ENCODE measurements around the gene IRGQ. TPM values are rescaled to one million over a fixed set of nuclear protein-coding genes. Genes with fewer than 3 reads are reported as not detected.
"Not testable (repeated sequence)": the region's sequence is repeated elsewhere in the genome, so short reads cannot be mapped to it uniquely, and the experiment has no call there.

IRGQ gene
- total RNA-seq, 1 experiment from 2014 or later: 34.2 TPM

GRCh38 chr19:43592800-43593350, 3.1 kb downstream of the IRGQ start:
- intact Hi-C loops (cut with micrococcal nuclease; ENCODE audit: unreplicated experiment): no loop called here
- no peak for DNase-seq
- Mint-ChIP-seq H3K9me3 (ENCODE audit: low read depth, unreplicated experiment) (no peaks in the 10 kb centered on the region), H3K36me3 (ENCODE audit: insufficient read depth, unreplicated experiment) (peaks cover 65% of the 10 kb centered on the region), H3K4me1 (ENCODE audit: low read depth, unreplicated experiment) (peaks cover 25% of the 10 kb centered on the region), H3K4me3 (ENCODE audit: low read depth, unreplicated experiment) (peak overlapping the region; percentile 25), H3K27me3 (ENCODE audit: unreplicated experiment) (no peaks in the 10 kb centered on the region), H3K27ac (ENCODE audit: unreplicated experiment) (no peak overlapping the region)
- no TSS peak for BruUV-seq (replicated peaks)
- CTCF ChIA-PET: no interaction called here
- no peak for TF ChIP-seq CTCF (IDR thresholded peaks at IDR 0.05; ENCODE audit: unreplicated experiment)

DNA sequence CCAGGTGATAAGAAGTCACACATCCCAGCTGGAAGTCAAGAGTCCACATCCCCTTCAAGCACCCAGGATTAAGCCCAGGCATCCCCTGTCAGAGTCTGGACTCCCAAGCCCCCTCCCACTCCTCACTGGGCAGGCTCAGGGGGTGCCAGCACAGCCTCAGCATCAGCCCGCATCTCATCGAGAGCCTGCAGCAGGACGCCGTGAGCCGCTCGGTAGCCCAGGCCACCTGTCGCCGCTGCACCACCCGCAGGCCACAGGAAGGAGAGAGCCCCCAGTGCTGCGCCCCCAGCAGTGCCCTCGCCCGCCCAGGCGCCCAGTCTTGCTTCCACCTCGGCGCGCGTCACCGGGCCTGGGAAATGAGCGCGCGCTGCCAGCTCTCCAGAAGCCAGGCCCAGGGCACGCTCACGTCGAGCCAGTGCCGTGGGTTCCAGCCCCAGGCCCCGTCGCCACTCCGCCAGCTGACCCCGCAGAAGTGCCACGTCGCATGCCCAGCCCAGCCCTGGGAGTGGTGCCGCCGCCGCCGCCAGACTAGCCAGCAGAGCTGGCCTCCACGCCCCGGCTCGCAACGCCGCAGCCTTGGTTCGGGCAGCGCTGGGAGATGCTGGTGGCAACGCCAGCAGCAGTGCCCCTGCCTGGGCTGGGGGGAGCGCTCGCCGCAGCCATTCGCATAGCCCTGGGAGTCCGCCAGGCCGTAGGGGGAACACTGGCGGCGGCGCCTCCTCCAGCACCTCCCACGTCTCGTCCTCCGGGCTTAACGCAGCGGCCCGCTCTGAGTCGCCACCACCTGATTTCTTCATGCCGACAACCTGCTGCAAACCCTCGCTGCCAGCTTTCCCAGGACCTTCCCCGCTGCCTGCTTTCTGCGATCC, 3.8 kb downstream of the IRGQ start:
- CTCF ChIA-PET: no interaction called here
- Mint-ChIP-seq H3K36me3 (ENCODE audit: insufficient read depth, unreplicated experiment) (peaks cover 61% of the 10 kb centered on the region), H3K27me3 (ENCODE audit: unreplicated experiment) (no peaks in the 10 kb centered on the region), H3K4me3 (ENCODE audit: low read depth, unreplicated experiment) (no peak overlapping the region), H3K9me3 (ENCODE audit: low read depth, unreplicated experiment) (no peaks in the 10 kb centered on the region), H3K27ac (ENCODE audit: unreplicated experiment) (no peak overlapping the region), H3K4me1 (ENCODE audit: low read depth, unreplicated experiment) (peaks cover 17% of the 10 kb centered on the region)
- intact Hi-C loops (cut with micrococcal nuclease; ENCODE audit: unreplicated experiment): no loop called here
- no peak for TF ChIP-seq CTCF (IDR thresholded peaks at IDR 0.05; ENCODE audit: unreplicated experiment)
- DNase-seq: no peak
- BruUV-seq (replicated peaks): no TSS peak

- intact Hi-C loops (cut with micrococcal nuclease; ENCODE audit: unreplicated experiment): no loop called here
- CTCF ChIA-PET: interaction anchor here (0.6 kb wide), 1 partner anchor 31 kb away, joined by 4 read pairs; no protein-coding TSS in a partner anchor
- no peak overlapping the region for H3K27ac Mint-ChIP-seq (ENCODE audit: unreplicated experiment)
These were observed 6.3 kb downstream of the IRGQ start for GRCh38 chr19:43589678-43590077.

GRCh38 chr19:43589277-43589676, 6.7 kb downstream of the IRGQ start:
- H3K27me3 Mint-ChIP-seq (ENCODE audit: unreplicated experiment): no peaks in the 10 kb centered on the region
- CTCF ChIA-PET: interaction anchor here (0.6 kb wide), 1 partner anchor 31 kb away, joined by 4 read pairs; no protein-coding TSS in a partner anchor
- H3K4me3 Mint-ChIP-seq (ENCODE audit: low read depth, unreplicated experiment): no peak overlapping the region
- intact Hi-C loops (cut with micrococcal nuclease; ENCODE audit: unreplicated experiment): no loop called here
- no peak for DNase-seq
- peaks cover 35% of the 10 kb centered on the region for H3K36me3 Mint-ChIP-seq (ENCODE audit: insufficient read depth, unreplicated experiment)
- no peak for TF ChIP-seq CTCF (IDR thresholded peaks at IDR 0.05; ENCODE audit: unreplicated experiment)
- no peaks in the 10 kb centered on the region for H3K9me3 Mint-ChIP-seq (ENCODE audit: low read depth, unreplicated experiment)
- no TSS peak for BruUV-seq (replicated peaks)
- H3K27ac Mint-ChIP-seq (ENCODE audit: unreplicated experiment): no peak overlapping the region
- H3K4me1 Mint-ChIP-seq (ENCODE audit: low read depth, unreplicated experiment): peaks cover 17% of the 10 kb centered on the region

More at GRCh38 chr19:43589678-43590077, 6.3 kb downstream of the IRGQ start:
- no peak for DNase-seq
- no peaks in the 10 kb centered on the region for H3K27me3 Mint-ChIP-seq (ENCODE audit: unreplicated experiment)
- peaks cover 37% of the 10 kb centered on the region for H3K36me3 Mint-ChIP-seq (ENCODE audit: insufficient read depth, unreplicated experiment)
- no peaks in the 10 kb centered on the region for H3K9me3 Mint-ChIP-seq (ENCODE audit: low read depth, unreplicated experiment)
- no peak for TF ChIP-seq CTCF (IDR thresholded peaks at IDR 0.05; ENCODE audit: unreplicated experiment)
- BruUV-seq (replicated peaks): no TSS peak
- peaks cover 13% of the 10 kb centered on the region for H3K4me1 Mint-ChIP-seq (ENCODE audit: low read depth, unreplicated experiment)
- H3K4me3 Mint-ChIP-seq (ENCODE audit: low read depth, unreplicated experiment): no peak overlapping the region

GRCh38 chr19:43587029-43587428, 8.9 kb downstream of the IRGQ start:
- H3K4me3 Mint-ChIP-seq (ENCODE audit: low read depth, unreplicated experiment); CTCF ChIA-PET; DNase-seq: not testable (repeated sequence)

More at GRCh38 chr19:43587029-43587428, 8.9 kb downstream of the IRGQ start:
- H3K4me1 Mint-ChIP-seq (ENCODE audit: low read depth, unreplicated experiment): peaks cover 10% of the 10 kb centered on the region
- H3K27me3 Mint-ChIP-seq (ENCODE audit: unreplicated experiment); H3K27ac Mint-ChIP-seq (ENCODE audit: unreplicated experiment); BruUV-seq (replicated peaks); H3K9me3 Mint-ChIP-seq (ENCODE audit: low read depth, unreplicated experiment); intact Hi-C loops (cut with micrococcal nuclease; ENCODE audit: unreplicated experiment): not testable (repeated sequence)
- H3K36me3 Mint-ChIP-seq (ENCODE audit: insufficient read depth, unreplicated experiment): peaks cover 21% of the 10 kb centered on the region
